Motor neuron (in vitro differentiated cells): ENCODE data around the gene TSPAN33. TPM values are rescaled to one million over a fixed set of nuclear protein-coding genes. Genes with fewer than 3 reads are reported as not detected.
"Not testable (repeated sequence)": the region's sequence is repeated elsewhere in the genome, so short reads cannot be mapped to it uniquely, and the experiment has no call there.

Experiments used
- ATAC-seq, 8 experiments: fragments of 200-7000 bp; cut with Tn5 transposase; replicated peaks in 6 of 8; 2 replicates each; pipeline ENCODE4 v1.8.0; 2021; ENCODE audit warnings: mild to moderate bottlenecking in 8 of 8, moderate library complexity in 8 of 8
- H3K27ac ChIP-seq, 2 donors: fragments of 250-450 bp; sonication (Bioruptor Pico); 2 replicates each; pipeline ENCODE4 v1.9.0; 2021; ENCODE audit warnings: antibody characterized with exemption in 2 of 2, mild to moderate bottlenecking in 2 of 2, moderate library complexity in 1 of 2
- H3K4me1 ChIP-seq, 2 donors: fragments of 250-450 bp; sonication (Bioruptor Pico); replicated peaks in 1 of 2; 2 replicates each; pipeline ENCODE4 v1.6.1; 2021; ENCODE audit warnings: antibody characterized with exemption in 2 of 2, mild to moderate bottlenecking in 2 of 2, moderate library complexity in 1 of 2
- H3K4me3 ChIP-seq, 5 donors: fragments of 250-450 bp; sonication (Bioruptor Pico); 2 replicates each; pipeline ENCODE4 v1.9.0; 2021; ENCODE audit warnings: antibody characterized with exemption in 5 of 5, mild to moderate bottlenecking in 5 of 5, moderate library complexity in 4 of 5
- WGBS, 10 experiments: fragments of 450-650 bp; shearing (Covaris generic); methylation state at CpG; one replicate each; pipeline ENCODE4 v1.0.0; 2022; 5-methylcytosine and 5-hydroxymethylcytosine counted together
- in situ Hi-C, 9 experiments: fragments of 400-800 bp; cut with MboI; loops; one replicate each; pipeline ENCODE4 v1.15.0; 2021; ENCODE audit warnings: low sequenced_read_pairs in 9 of 9, low pct_unique_long_range_greater_than_20kb in 2 of 9; ENCODE audit not compliant: unreplicated experiment in 9 of 9
- total RNA-seq, 8 experiments: library from RNA; unstranded; fragments of 300-600 nt; gene quantifications; 2 replicates each; pipeline versions ENCODE4 v1.2.3 to v1.2.4, GENCODE V29; 2022

The TSPAN33 gene
- total RNA-seq, 8 experiments from 2014 or later, result 2.0 to 24.0 (median 5.6) TPM

GRCh38 chr7:129121501-129122077 lies 22.9 kb upstream of the TSPAN33 start:
- H3K4me1 ChIP-seq, H3K4me3 ChIP-seq, ATAC-seq, H3K27ac ChIP-seq, in situ Hi-C loops: not testable (repeated sequence)
- 20 to 100% (median 65%) methylated on average over 1 to 3 of the region's 3 CpGs; no CpG with 5 or more reads in 2 of the 10 experiments for WGBS, 10 experiments

GRCh38 chr7:129122078-129122750 lies 22.3 kb upstream of the TSPAN33 start:
- 79 to 100% (median 100%) methylated on average over 1 to 2 of the region's 2 CpGs; no CpG with 5 or more reads in 6 of the 10 experiments for WGBS, 10 experiments
- no peak overlapping the region for H3K27ac ChIP-seq
- no peak for ATAC-seq
- in situ Hi-C loops, result no loop called here
- no peaks in the 10 kb centered on the region for H3K4me1 ChIP-seq
- no peak overlapping the region for H3K4me3 ChIP-seq

GRCh38 chr7:129122751-129123509 lies 21.6 kb upstream of the TSPAN33 start:
- H3K27ac ChIP-seq, result no peak overlapping the region
- 24 to 100% (median 65%) methylated on average over 1 to 4 of the region's 4 CpGs; no CpG with 5 or more reads in 2 of the 10 experiments for WGBS, 10 experiments
- H3K4me3 ChIP-seq, result no peak overlapping the region
- no peaks in the 10 kb centered on the region for H3K4me1 ChIP-seq
- in situ Hi-C loops, result no loop called here
- no peak for ATAC-seq

- 0 to 100% (median 75%) methylated on average over 1 to 4 of the region's 4 CpGs; no CpG with 5 or more reads in 2 of the 10 experiments for WGBS, 10 experiments
- in situ Hi-C loops, result no loop called here
- Histone ChIP-seq H3K27ac (no peak overlapping the region), H3K4me3 (no peak overlapping the region), H3K4me1 (no peaks in the 10 kb centered on the region)
- no peak for ATAC-seq
Measured at GRCh38 chr7:129123510-129123857, 21.0 kb upstream of the TSPAN33 start.

GRCh38 chr7:129126314-129126713 lies 18.2 kb upstream of the TSPAN33 start:
- H3K4me1 ChIP-seq, result no peaks in the 10 kb centered on the region
- in situ Hi-C loops, result no loop called here
- H3K27ac ChIP-seq, result no peak overlapping the region
- no peak overlapping the region for H3K4me3 ChIP-seq
- no peak for ATAC-seq
- 95% methylated on average over 4 of the region's 50 CpGs; no CpG with 5 or more reads in 9 of the 10 experiments for WGBS, 10 experiments

- no peak for ATAC-seq
- Histone ChIP-seq H3K4me3 (no peak overlapping the region), H3K27ac (no peak overlapping the region), H3K4me1 (no peaks in the 10 kb centered on the region)
- in situ Hi-C loops, result no loop called here
- 80 to 100% (median 94%) methylated on average over 1 to 8 of the region's 24 CpGs; no CpG with 5 or more reads in 4 of the 10 experiments for WGBS, 10 experiments
Measured at GRCh38 chr7:129127154-129127553, 17.4 kb upstream of the TSPAN33 start.

GRCh38 chr7:129127601-129128000 lies 16.9 kb upstream of the TSPAN33 start:
- 0 to 100% (median 97%) methylated on average over 1 to 21 of the region's 28 CpGs; no CpG with 5 or more reads in 4 of the 10 experiments for WGBS, 10 experiments
- no peak overlapping the region for H3K4me3 ChIP-seq
- ATAC-seq, result no peak
- in situ Hi-C loops, result no loop called here
- no peak overlapping the region for H3K27ac ChIP-seq
- no peaks in the 10 kb centered on the region for H3K4me1 ChIP-seq

- no peak overlapping the region for H3K4me3 ChIP-seq
- 61 to 97% (median 83%) methylated on average over 2 to 6 of the region's 6 CpGs; no CpG with 5 or more reads in 1 of the 10 experiments for WGBS, 10 experiments
- H3K4me1 ChIP-seq, result no peaks in the 10 kb centered on the region
- in situ Hi-C loops, result no loop called here
- no peak for ATAC-seq
- H3K27ac ChIP-seq, result no peak overlapping the region
Measured at GRCh38 chr7:129134356-129134987, 10.0 kb upstream of the TSPAN33 start.

- 33 to 97% (median 66%) methylated on average over 1 to 3 of the region's 3 CpGs for WGBS, 10 experiments
- no peaks in the 10 kb centered on the region for H3K4me1 ChIP-seq
- in situ Hi-C loops, result no loop called here
- H3K27ac ChIP-seq, result no peak overlapping the region
- H3K4me3 ChIP-seq, result no peak overlapping the region
- ATAC-seq, result no peak
Measured at GRCh38 chr7:129136887-129137642, 7.4 kb upstream of the TSPAN33 start.

GRCh38 chr7:129143724-129144094 lies 798 bp upstream of the TSPAN33 start:
- in situ Hi-C loops, result no loop called here
- ATAC-seq, result no peak
- 20 to 65% (median 36%) methylated on average over 2 to 10 of the region's 10 CpGs; no CpG with 5 or more reads in 1 of the 10 experiments for WGBS, 10 experiments
- Histone ChIP-seq H3K4me1 (peaks cover 4% of the 10 kb centered on the region in 2 donors), H3K4me3 (peak overlapping the region; percentile 39 to 82 (median 62)), H3K27ac (no peak overlapping the region)

- ATAC-seq, result no peak
Measured at GRCh38 chr7:129144834-129145668, 544 bp downstream of the TSPAN33 start.

More at GRCh38 chr7:129144834-129145668, 544 bp downstream of the TSPAN33 start:
- peak overlapping the region; percentile 39 to 82 (median 62) for H3K4me3 ChIP-seq
- no peak overlapping the region for H3K27ac ChIP-seq
- peaks cover 4% of the 10 kb centered on the region in 2 donors for H3K4me1 ChIP-seq
- in situ Hi-C loops, result no loop called here
- no CpG with 5 or more reads among the region's 58 CpGs for WGBS, 10 experiments
